Peyer's patch (tissue), 4 donors: ENCODE results near the gene PIR. TPM values are rescaled to one million over a fixed set of nuclear protein-coding genes. Genes with fewer than 3 reads are reported as not detected.

Source experiments
- DNase-seq, 3 donors: peaks; one replicate each; pipeline ENCODE4 v3.0.0-alpha.2; 2017 to 2019
- H3K27ac ChIP-seq, 4 donors: fragments of 200-600 bp; sonication (generic); one replicate each; pipeline ENCODE4 v1.5.1; 2016 to 2019
- H3K27me3 ChIP-seq, 2 donors: fragments of 200-600 bp; sonication (generic); one replicate each; pipeline ENCODE4 v1.5.1; 2019
- H3K36me3 ChIP-seq, 3 donors: fragments of 200-600 bp; sonication (generic); one replicate each; pipeline ENCODE4 v1.5.1; 2016 to 2019
- H3K4me1 ChIP-seq, 4 donors: fragments of 200-600 bp; sonication (generic); one replicate each; pipeline ENCODE4 v1.5.1; 2016 to 2019
- H3K4me3 ChIP-seq, 4 donors: fragments of 200-600 bp; sonication (generic); 1 replicate in 3 of 4; 2 replicates in 1 of 4; pipeline ENCODE4 v1.5.1; 2016 to 2019; ENCODE audit warnings: mild to moderate bottlenecking in 1 of 4
- H3K9me3 ChIP-seq, 4 donors: fragments of 200-600 bp; sonication (generic); one replicate each; pipeline ENCODE4 v1.5.1; 2016 to 2019; ENCODE audit warnings: mild to moderate bottlenecking in 1 of 4
- POLR2A ChIP-seq, 2 donors: fragments of 450-650 bp; IDR thresholded peaks; one replicate each; pipeline ENCODE4 v1.5.1; 2017; ENCODE audit warnings: antibody characterized with exemption in 2 of 2, mild to moderate bottlenecking in 2 of 2, moderate library complexity in 2 of 2
- total RNA-seq, 4 donors: library from RNA; depleted of rRNA; stranded (reverse); fragments of >200 nt; gene quantifications; one replicate each; pipeline ENCODE4 v1.1.0, GENCODE V29; 2016
- TF ChIP-seq, protein P1 (sequence below), 6 experiments: fragments of 450-650 bp in 4 of 6; fragments of 200-600 bp in 2 of 6; sonication (generic) in 1 of 6; IDR thresholded peaks; one replicate each; pipeline ENCODE4 v1.5.1; 2017 to 2019; ENCODE audit warnings: antibody characterized with exemption in 6 of 6, mild to moderate bottlenecking in 3 of 6, moderate library complexity in 1 of 6

PIR gene
- total RNA-seq, 4 donors from 2014 or later = 5.7 to 23.1 (median 15.8) TPM

GRCh38 chrX:15335135-15336022 lies 157.8 kb downstream of the PIR start, which contains the start of gene PIGA:
TSS of gene PIGA (minus strand) at chrX:15335523. CDS start at chrX:15331930, 3,593 bp downstream.
- no peaks in the 10 kb centered on the region for H3K36me3 ChIP-seq
- no peaks in the 10 kb centered on the region for H3K4me1 ChIP-seq
- no peaks in the 10 kb centered on the region for H3K9me3 ChIP-seq
- DNase-seq = peak; percentile 85 to 96 (median 94)
- peak within 1 kb of the TSS; percentile 71 to 92 (median 88) for H3K27ac ChIP-seq
- H3K4me3 ChIP-seq = peak within 1 kb of the TSS; percentile 59 to 88 (median 64)
- TF ChIP-seq, protein P1, sequence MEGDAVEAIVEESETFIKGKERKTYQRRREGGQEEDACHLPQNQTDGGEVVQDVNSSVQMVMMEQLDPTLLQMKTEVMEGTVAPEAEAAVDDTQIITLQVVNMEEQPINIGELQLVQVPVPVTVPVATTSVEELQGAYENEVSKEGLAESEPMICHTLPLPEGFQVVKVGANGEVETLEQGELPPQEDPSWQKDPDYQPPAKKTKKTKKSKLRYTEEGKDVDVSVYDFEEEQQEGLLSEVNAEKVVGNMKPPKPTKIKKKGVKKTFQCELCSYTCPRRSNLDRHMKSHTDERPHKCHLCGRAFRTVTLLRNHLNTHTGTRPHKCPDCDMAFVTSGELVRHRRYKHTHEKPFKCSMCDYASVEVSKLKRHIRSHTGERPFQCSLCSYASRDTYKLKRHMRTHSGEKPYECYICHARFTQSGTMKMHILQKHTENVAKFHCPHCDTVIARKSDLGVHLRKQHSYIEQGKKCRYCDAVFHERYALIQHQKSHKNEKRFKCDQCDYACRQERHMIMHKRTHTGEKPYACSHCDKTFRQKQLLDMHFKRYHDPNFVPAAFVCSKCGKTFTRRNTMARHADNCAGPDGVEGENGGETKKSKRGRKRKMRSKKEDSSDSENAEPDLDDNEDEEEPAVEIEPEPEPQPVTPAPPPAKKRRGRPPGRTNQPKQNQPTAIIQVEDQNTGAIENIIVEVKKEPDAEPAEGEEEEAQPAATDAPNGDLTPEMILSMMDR (IDR thresholded peaks at IDR 0.05) = no peak
- peak; percentile 76 to 90 for TF ChIP-seq POLR2A (IDR thresholded peaks at IDR 0.05)
- no peaks in the 10 kb centered on the region for H3K27me3 ChIP-seq

Other genes starting within 250 kb of the PIR start
- gene ASB9, start 223.2 kb downstream of the PIR start, total RNA-seq = 1 to 10 TPM in 2 of 4 donors, not detected in 2; 1.1 to 2.1 TPM
- gene ASB11, start 177.7 kb downstream of the PIR start, total RNA-seq = not detected
- gene PIGA, start 157.8 kb downstream of the PIR start, total RNA-seq = 10 to 100 TPM in 2 of 4 donors, 1 to 10 TPM in 2; 3.9 to 14.9 (median 10.6) TPM
- 1 to 10 TPM in 2 of 4 donors, not detected in 2; 1.9 to 3.4 TPM for gene VEGFD, start 108.9 kb downstream of the PIR start, total RNA-seq
- 1 to 10 TPM; 2.5 to 5.8 (median 4.0) TPM for gene BMX, start 7.5 kb upstream of the PIR start, total RNA-seq
- gene ACE2, start 107.6 kb upstream of the PIR start, total RNA-seq = 100 to 1,000 TPM in 3 of 4 donors, 1 to 10 TPM in 1; 2.5 to 457 (median 180) TPM
- not detected for gene CLTRN, start 171.5 kb upstream of the PIR start, total RNA-seq
- gene CA5B, start 244.9 kb upstream of the PIR start, total RNA-seq = 10 to 100 TPM in 3 of 4 donors, 1 to 10 TPM in 1; 7.4 to 21.7 (median 19.1) TPM